ENCODE data around the gene ZBTB43.
"Not testable (repeated sequence)": the region's sequence is repeated elsewhere in the genome, so short reads cannot be mapped to it uniquely, and the experiment has no call there.

The ZBTB43 gene

DNA sequence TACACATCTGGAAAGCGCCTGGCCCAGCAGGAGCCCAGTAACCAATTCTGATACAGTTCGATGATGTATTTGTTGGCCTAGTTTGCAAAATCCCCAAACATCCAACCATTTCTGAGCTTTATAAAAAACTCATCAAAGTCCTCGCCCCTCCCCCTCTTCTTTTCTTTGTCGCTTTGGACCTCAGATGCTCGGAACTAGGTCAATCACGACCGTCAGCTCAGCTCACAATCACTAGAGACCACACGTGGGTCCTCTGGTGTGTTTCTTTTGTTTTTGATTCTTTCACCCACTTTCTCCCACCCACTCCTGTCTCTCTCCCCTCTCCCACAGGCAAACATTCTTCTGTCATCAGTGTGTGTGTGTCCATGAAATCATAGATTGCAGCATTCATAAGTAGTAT, 26.7 kb upstream of the ZBTB43 start:
- DNase-seq (ENCODE audit: insufficient read length) (no peak), FAIRE-seq (no peak)
- TF ChIP-seq POLR2A (IDR thresholded peaks at IDR 0.05; ENCODE audit: low read depth, low read length) (no peak), TAF1 (IDR thresholded peaks at IDR 0.05; ENCODE audit: borderline replicate concordance, low read depth, low read length) (no peak), POLR2AphosphoS5 (IDR thresholded peaks at IDR 0.05; ENCODE audit: low read depth, low read length) (no peak)

DNA sequence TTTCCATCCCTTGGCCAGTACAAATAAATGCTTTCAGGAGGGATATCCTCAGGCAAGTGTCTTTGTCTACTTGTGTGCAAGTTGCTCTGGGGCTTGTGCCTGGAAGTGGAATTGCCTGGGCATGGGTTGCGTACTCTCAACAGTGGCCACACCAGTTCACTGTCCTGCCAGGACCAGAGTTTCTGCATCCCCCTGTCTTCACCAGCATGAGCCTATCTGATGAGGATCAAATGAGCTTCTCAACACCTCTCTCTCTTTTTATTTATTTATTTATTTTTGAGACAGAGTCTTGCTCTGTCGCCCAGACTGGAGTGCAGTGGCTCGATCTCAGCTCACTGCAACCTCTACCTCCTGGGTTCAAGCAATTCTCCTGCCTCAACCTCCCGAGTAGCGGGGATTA, 26.1 kb upstream of the ZBTB43 start:
- DNase-seq (ENCODE audit: insufficient read length); FAIRE-seq: not testable (repeated sequence)

GRCh38 chr9:126781186-126782052, 23.4 kb upstream of the ZBTB43 start:
- DNase-seq (ENCODE audit: insufficient read length) = peak; percentile 65
- TF ChIP-seq POLR2A (IDR thresholded peaks at IDR 0.05; ENCODE audit: low read depth, low read length) (no peak), POLR2AphosphoS5 (IDR thresholded peaks at IDR 0.05; ENCODE audit: low read depth, low read length) (no peak), TAF1 (IDR thresholded peaks at IDR 0.05; ENCODE audit: borderline replicate concordance, low read depth, low read length) (no peak)
- peak; percentile 89 for FAIRE-seq

GRCh38 chr9:126782053-126782388, 22.8 kb upstream of the ZBTB43 start:
- no peak for FAIRE-seq
- TF ChIP-seq POLR2A (IDR thresholded peaks at IDR 0.05; ENCODE audit: low read depth, low read length) (no peak), POLR2AphosphoS5 (IDR thresholded peaks at IDR 0.05; ENCODE audit: low read depth, low read length) (no peak), TAF1 (IDR thresholded peaks at IDR 0.05; ENCODE audit: borderline replicate concordance, low read depth, low read length) (no peak)
- DNase-seq (ENCODE audit: insufficient read length) = no peak

GRCh38 chr9:126783949-126784348, 20.9 kb upstream of the ZBTB43 start:
- TF ChIP-seq POLR2A (IDR thresholded peaks at IDR 0.05; ENCODE audit: low read depth, low read length) (no peak), POLR2AphosphoS5 (IDR thresholded peaks at IDR 0.05; ENCODE audit: low read depth, low read length) (no peak), TAF1 (IDR thresholded peaks at IDR 0.05; ENCODE audit: borderline replicate concordance, low read depth, low read length) (no peak)
- DNase-seq (ENCODE audit: insufficient read length) (no peak), FAIRE-seq (no peak)

GRCh38 chr9:126784401-126784800, 20.4 kb upstream of the ZBTB43 start:
- DNase-seq (ENCODE audit: insufficient read length) (no peak), FAIRE-seq (no peak)
- TF ChIP-seq POLR2AphosphoS5 (IDR thresholded peaks at IDR 0.05; ENCODE audit: low read depth, low read length) (no peak), TAF1 (IDR thresholded peaks at IDR 0.05; ENCODE audit: borderline replicate concordance, low read depth, low read length) (no peak)

GRCh38 chr9:126784841-126785240, 20.0 kb upstream of the ZBTB43 start:
- FAIRE-seq; DNase-seq (ENCODE audit: insufficient read length): not testable (repeated sequence)

DNA sequence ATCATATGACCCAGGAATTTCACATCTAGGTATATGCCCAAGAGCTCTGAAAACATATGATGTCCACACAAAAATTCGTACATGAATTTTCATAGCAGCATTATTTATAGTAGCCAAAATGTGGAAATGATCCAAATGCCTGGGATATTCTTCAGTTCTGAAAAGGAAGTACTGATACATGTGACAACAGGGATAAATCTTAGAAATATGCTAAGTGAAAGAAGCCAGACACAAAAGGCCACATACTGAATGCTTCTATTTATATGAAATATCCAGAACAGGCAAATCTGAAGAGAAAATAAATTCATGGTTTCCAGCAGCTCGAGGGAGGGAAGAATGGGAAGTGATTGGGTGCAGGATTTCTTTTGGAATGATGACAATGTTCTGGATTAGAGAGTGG, 16.8 kb upstream of the ZBTB43 start:
- FAIRE-seq (no peak), DNase-seq (ENCODE audit: insufficient read length) (no peak)
- TF ChIP-seq POLR2AphosphoS5 (IDR thresholded peaks at IDR 0.05; ENCODE audit: low read depth, low read length) = no peak
- TF ChIP-seq TAF1 (IDR thresholded peaks at IDR 0.05; ENCODE audit: borderline replicate concordance, low read depth, low read length) = no peak
- no peak for TF ChIP-seq POLR2A (IDR thresholded peaks at IDR 0.05; ENCODE audit: low read depth, low read length)

DNA sequence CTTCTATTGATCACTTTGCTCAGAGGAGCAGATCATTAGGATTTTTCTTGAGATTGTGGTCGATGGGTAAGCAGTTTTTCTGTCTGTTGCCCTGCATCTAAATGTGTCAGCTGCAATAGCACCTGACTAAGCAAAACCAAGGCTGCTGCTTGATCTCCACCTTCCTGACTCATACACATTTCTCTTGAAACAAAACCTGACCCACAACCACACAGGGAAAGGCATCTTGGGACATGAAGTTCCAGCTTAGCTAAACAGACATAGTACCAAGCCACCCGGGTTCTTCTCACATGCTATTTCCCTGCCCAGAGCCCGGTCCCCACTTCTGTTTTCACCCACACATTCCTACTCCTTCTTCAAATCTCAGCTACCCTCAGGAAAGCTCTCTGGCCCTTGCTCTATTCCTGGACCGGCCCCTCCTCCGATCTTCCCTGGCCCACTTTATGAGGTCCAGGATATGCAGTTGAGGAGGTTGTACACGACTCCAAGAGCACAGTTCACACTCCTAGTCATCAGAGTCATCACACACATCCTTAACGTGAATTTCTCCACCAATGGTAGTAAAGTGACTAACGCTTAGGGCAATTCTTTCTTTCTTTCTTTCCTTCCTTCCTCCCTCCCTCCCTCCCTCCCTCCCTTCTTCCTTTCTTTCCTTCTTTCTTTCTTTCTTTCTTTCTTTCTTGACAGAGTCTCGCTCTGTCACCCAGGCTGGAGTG, 16.0 kb upstream of the ZBTB43 start:
- no peak for FAIRE-seq
- TF ChIP-seq TAF1 (IDR thresholded peaks at IDR 0.05; ENCODE audit: borderline replicate concordance, low read depth, low read length) = no peak
- no peak for DNase-seq (ENCODE audit: insufficient read length)

GRCh38 chr9:126790561-126790960, 14.3 kb upstream of the ZBTB43 start:
- no peak for DNase-seq (ENCODE audit: insufficient read length)
- no peak for TF ChIP-seq POLR2A (IDR thresholded peaks at IDR 0.05; ENCODE audit: low read depth, low read length)
- no peak for TF ChIP-seq POLR2AphosphoS5 (IDR thresholded peaks at IDR 0.05; ENCODE audit: low read depth, low read length)
- TF ChIP-seq TAF1 (IDR thresholded peaks at IDR 0.05; ENCODE audit: borderline replicate concordance, low read depth, low read length) = no peak
- FAIRE-seq = no peak

DNA sequence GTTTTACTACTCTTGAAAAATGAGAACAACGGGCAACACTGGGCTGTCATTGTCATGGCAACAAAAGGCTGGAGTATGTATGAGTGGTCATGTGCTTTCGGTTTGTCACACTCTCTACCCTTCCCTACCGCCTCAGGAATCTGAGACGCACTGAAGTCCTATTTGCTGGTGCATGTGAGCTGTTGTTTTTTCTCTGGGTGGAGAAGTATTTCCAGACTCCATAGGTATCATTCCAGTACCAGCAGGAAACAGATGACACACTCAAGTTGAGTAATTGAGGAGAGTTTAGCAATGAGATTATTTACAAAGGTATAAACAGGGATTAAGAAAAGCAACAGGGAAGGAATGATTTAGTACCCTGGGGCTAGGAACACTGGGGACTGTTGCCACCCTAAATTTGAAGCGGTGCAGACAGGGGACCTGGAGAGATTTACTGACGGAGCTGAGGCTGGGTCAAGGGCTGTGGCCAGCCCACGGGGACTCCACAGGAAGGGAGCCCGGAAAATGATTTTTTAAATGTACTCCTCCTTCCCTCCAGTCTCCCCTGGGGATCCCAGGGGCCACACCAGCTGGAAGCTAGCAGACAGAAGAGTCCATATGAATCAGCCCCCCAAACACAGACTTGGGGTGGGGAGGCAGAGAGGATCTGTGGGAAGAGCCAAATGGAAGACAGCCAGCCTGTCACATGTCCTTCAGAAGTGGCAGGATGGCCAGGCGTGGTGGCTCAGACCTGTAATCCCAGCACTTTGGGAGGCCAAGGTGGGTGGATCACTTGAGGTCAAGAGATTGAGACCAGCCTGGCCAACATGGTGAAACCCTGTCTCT, 13.2 kb upstream of the ZBTB43 start:
- DNase-seq (ENCODE audit: insufficient read length) (no peak), FAIRE-seq (no peak)
- no peak for TF ChIP-seq POLR2A (IDR thresholded peaks at IDR 0.05; ENCODE audit: low read depth, low read length)
- no peak for TF ChIP-seq TAF1 (IDR thresholded peaks at IDR 0.05; ENCODE audit: borderline replicate concordance, low read depth, low read length)
- TF ChIP-seq POLR2AphosphoS5 (IDR thresholded peaks at IDR 0.05; ENCODE audit: low read depth, low read length) = no peak
